Breast epithelium (tissue), 4 donors: ENCODE measurements around the gene PET117. TPM values are rescaled to one million over a fixed set of nuclear protein-coding genes. Genes with fewer than 3 reads are reported as not detected.

Experiments used
- DNase-seq, 2 donors: peaks; one replicate each; pipeline ENCODE4 v3.0.0-alpha.2; 2019; ENCODE audit warnings: low spot score in 2 of 2
- H3K27ac ChIP-seq, 2 donors: fragments of 200-600 bp; sonication (generic) in 1 of 2; one replicate each; pipeline ENCODE4 v1.5.1; 2016 to 2019; ENCODE audit warnings: mild to moderate bottlenecking in 1 of 2
- H3K27me3 ChIP-seq, 2 donors: fragments of 200-600 bp; sonication (generic) in 1 of 2; one replicate each; pipeline versions ENCODE4 v1.5.1 to v1.6.0; 2017 to 2019; ENCODE audit warnings: control low read depth in 1 of 2, mild to moderate bottlenecking in 1 of 2
- H3K36me3 ChIP-seq: fragments of 200-600 bp; one replicate; pipeline ENCODE4 v1.5.1; 2019
- H3K4me1 ChIP-seq, 2 donors: fragments of 200-600 bp; sonication (generic); one replicate each; pipeline ENCODE4 v1.5.1; 2016 to 2019; ENCODE audit warnings: control low read depth in 1 of 2
- H3K4me3 ChIP-seq, 3 donors: fragments of 200-600 bp; sonication (generic); 1 replicate in 2 of 3; 2 replicates in 1 of 3; pipeline ENCODE4 v1.5.1; 2016 to 2019; ENCODE audit warnings: mild to moderate bottlenecking in 3 of 3, moderate library complexity in 2 of 3
- H3K9me3 ChIP-seq, 2 donors: fragments of 200-600 bp; sonication (generic) in 1 of 2; one replicate each; pipeline ENCODE4 v1.5.1; 2016 to 2019; ENCODE audit warnings: control low read depth in 1 of 2
- POLR2A ChIP-seq: fragments of 450-650 bp; IDR thresholded peaks from one replicate; pipeline ENCODE4 v1.6.1; 2016; ENCODE audit warnings: antibody characterized with exemption, mild to moderate bottlenecking, moderate library complexity
- POLR2AphosphoS5 ChIP-seq, 3 donors: sonication (generic); formaldehyde crosslinking; IDR thresholded peaks; one replicate each; pipeline ENCODE4 v1.6.1; 2017; ENCODE audit warnings: antibody characterized with exemption in 3 of 3
- intact Hi-C: fragments of 100-400 bp; cut with DNase I; formaldehyde crosslinking; loops from one replicate; pipeline ENCODE4 v1.15.1; 2023; ENCODE audit warnings: low total_unique reads
- total RNA-seq, 3 donors: library from RNA; depleted of rRNA; stranded (reverse); fragments of >200 nt; gene quantifications; one replicate each; pipeline ENCODE4 v1.1.0, GENCODE V29; 2016
- TF ChIP-seq, protein P1 (sequence below), 3 donors: fragments of 450-650 bp; IDR thresholded peaks; one replicate each; pipeline ENCODE4 v1.5.1; 2016 to 2017; ENCODE audit warnings: antibody characterized with exemption in 3 of 3, mild to moderate bottlenecking in 3 of 3, moderate library complexity in 3 of 3

Gene PET117
- total RNA-seq, 3 donors from 2014 or later: 12.3 to 13.8 (median 13.6) TPM

DNA sequence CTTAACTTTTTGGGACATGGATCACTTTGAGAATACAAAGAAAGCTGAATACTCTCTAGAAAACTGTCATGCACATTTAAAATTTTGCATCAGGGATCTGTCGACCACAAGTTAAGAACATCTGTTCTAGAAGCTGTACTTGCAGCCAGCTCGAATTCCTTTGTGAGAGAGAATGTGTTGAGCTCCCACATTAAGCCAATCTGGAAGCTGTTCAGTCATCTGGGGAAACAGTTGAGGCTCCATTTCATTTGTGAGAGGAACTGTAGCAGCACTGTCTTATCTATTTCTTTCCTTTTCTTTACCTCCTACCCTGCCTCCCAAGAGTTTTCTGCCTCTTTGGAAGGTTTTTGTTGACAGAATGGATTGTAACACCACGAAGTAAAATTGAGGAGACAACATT lies 50.8 kb downstream of the PET117 start:
- H3K36me3 ChIP-seq: no peaks in the 10 kb centered on the region

DNA sequence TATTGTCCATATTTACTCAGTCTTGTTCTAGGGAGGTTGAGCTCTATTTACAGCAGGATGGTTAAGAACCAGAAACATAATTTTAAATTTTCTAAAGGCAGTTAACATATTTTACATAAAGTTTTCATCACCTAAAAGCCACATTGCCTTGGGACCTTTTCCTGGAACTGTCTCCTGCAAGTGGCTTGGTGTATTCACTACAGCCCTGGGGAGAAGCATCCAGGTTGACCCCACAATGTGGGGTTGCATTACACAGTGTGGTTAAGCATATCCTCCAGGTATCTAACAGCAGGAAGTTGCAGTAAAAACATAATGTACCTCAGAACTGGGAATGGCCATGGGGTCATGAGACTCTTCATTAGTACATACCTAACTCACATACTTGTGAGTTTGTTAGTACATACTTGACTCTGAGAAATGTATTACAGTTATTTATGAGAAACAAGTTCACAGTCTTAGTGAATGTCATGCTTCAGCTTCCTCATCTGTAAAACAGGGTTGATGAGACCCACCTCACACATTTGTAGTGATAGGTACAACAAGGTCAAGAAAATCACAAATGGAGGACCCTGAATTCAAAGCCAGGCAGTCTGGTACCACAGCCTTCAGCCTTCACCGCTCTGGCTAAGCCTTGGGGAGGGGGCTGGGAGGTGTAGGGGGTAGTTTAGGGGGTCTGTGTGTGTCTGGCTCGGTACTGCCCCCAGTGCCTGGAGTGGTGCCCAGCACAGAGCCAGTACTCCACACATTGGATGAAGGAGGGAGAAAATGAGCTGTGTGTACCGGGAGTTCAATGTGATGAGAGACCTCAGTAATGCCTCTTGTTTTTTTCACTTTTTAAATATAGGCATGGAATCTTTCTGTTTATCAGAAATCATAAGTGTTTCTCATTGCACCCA lies 52.9 kb downstream of the PET117 start:
- no peak for DNase-seq
- TF ChIP-seq POLR2A: no peak
- TF ChIP-seq, protein P1, sequence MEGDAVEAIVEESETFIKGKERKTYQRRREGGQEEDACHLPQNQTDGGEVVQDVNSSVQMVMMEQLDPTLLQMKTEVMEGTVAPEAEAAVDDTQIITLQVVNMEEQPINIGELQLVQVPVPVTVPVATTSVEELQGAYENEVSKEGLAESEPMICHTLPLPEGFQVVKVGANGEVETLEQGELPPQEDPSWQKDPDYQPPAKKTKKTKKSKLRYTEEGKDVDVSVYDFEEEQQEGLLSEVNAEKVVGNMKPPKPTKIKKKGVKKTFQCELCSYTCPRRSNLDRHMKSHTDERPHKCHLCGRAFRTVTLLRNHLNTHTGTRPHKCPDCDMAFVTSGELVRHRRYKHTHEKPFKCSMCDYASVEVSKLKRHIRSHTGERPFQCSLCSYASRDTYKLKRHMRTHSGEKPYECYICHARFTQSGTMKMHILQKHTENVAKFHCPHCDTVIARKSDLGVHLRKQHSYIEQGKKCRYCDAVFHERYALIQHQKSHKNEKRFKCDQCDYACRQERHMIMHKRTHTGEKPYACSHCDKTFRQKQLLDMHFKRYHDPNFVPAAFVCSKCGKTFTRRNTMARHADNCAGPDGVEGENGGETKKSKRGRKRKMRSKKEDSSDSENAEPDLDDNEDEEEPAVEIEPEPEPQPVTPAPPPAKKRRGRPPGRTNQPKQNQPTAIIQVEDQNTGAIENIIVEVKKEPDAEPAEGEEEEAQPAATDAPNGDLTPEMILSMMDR (IDR thresholded peaks at IDR 0.05): no peak
- no peak for TF ChIP-seq POLR2AphosphoS5 (IDR thresholded peaks at IDR 0.05)
- Histone ChIP-seq H3K27ac (peak overlapping the region in 1 of 2 donors; percentile 19), H3K4me3 (no peak overlapping the region), H3K9me3 (no peaks in the 10 kb centered on the region), H3K27me3 (no peaks in the 10 kb centered on the region), H3K36me3 (no peaks in the 10 kb centered on the region), H3K4me1 (no peaks in the 10 kb centered on the region)
- intact Hi-C loops: no loop called here

More for the DNA sequence above, 50.8 kb downstream of the PET117 start:
- DNase-seq: no peak
- intact Hi-C loops: no loop called here
- Histone ChIP-seq H3K4me1 (no peaks in the 10 kb centered on the region), H3K9me3 (no peaks in the 10 kb centered on the region), H3K27ac (no peak overlapping the region), H3K27me3 (no peaks in the 10 kb centered on the region), H3K4me3 (no peak overlapping the region)
- TF ChIP-seq POLR2A (no peak), POLR2AphosphoS5 (IDR thresholded peaks at IDR 0.05) (no peak)
- TF ChIP-seq, protein P1 (IDR thresholded peaks at IDR 0.05): no peak

DNA sequence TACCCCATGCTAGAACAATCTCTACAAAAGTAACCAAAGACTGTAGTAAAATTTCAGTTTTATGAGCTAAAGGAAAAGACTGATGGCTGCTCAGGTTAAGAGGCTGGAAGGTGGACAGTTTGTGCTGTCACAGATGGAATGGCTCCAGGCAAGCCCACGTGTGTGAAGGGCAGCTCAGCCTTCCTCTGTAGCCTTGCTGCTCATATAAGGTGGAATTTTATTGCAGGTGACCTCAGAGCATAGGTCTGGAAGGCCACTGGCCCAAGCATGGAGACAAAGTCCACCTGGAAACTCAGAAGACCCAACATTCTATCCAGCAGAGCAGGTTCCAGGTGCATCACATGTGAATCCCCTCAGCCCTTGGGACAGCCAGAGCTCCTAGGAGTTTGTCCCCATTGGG lies 53.6 kb downstream of the PET117 start:
- intact Hi-C loops: no loop called here
- Histone ChIP-seq H3K27ac (no peak overlapping the region), H3K9me3 (no peaks in the 10 kb centered on the region), H3K4me3 (no peak overlapping the region), H3K4me1 (no peaks in the 10 kb centered on the region), H3K36me3 (no peaks in the 10 kb centered on the region), H3K27me3 (no peaks in the 10 kb centered on the region)
- TF ChIP-seq POLR2A (no peak), POLR2AphosphoS5 (IDR thresholded peaks at IDR 0.05) (no peak)
- TF ChIP-seq, protein P1 (IDR thresholded peaks at IDR 0.05): no peak
- no peak for DNase-seq

Other genes starting within 250 kb of the PET117 start
- gene SNX5, start 169.1 kb upstream of the PET117 start, total RNA-seq: 100 to 1,000 TPM in 2 of 3 donors, 10 to 100 TPM in 1; 96.7 to 127 (median 122) TPM
- gene MGME1, start 168.8 kb upstream of the PET117 start, total RNA-seq: 10 to 100 TPM in 2 of 3 donors, 1 to 10 TPM in 1; 7.8 to 26.2 (median 18.7) TPM
- gene OVOL2, start 79.9 kb upstream of the PET117 start, total RNA-seq: 10 to 100 TPM in 2 of 3 donors, not detected in 1; 21.0 to 34.1 TPM
- gene KAT14, start within 50 bp of the PET117 start, total RNA-seq: 10 to 100 TPM; 11.1 to 17.4 (median 14.9) TPM
- gene ZNF133, start 150.7 kb downstream of the PET117 start, total RNA-seq: 10 to 100 TPM; 20.0 to 37.5 (median 33.1) TPM